ENCODE measurements around the gene MSANTD1.

The MSANTD1 gene

DNA sequence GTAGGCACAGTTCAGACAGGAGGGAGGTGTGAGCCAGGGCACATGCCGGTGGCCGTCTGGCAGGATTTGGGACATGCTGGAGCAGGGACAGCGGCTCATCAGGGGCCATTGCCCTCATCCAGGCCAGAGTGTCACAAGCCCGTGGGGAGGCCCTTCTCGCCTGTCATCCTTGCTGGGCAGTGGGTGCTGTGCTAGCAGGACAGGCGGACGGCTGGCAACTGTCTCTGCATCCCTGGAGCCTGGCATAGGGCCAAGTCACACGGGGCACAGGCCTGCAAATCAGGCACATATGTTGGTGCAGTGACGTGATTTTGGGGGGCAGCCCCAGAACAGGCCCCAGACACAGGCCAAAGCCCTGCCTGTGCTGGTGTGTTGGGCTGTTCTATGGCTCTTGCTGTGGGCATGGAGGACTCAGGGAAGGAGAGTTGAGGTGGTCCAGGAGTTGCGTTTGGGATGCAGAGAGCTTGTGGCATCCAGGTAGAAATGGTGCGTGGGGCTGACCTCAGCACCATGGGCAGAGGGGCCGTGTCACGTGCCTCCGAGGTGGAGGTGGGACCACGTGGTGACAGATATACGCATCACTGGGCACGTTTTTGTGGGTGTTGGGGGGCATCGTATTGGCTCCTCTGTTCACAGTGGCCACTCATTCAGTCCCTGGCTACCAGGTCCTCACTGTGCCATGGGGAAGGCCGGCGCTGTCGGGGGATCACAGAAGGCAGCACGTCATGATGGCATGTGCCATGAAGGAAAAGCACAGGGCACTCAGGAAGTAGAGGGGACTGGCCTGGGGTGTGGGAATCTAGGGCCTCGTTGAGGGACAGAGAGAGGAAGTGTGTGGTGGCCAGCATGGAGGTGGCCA lies 14.6 kb upstream of the MSANTD1 start:
- DNase-seq, result no peak

DNA sequence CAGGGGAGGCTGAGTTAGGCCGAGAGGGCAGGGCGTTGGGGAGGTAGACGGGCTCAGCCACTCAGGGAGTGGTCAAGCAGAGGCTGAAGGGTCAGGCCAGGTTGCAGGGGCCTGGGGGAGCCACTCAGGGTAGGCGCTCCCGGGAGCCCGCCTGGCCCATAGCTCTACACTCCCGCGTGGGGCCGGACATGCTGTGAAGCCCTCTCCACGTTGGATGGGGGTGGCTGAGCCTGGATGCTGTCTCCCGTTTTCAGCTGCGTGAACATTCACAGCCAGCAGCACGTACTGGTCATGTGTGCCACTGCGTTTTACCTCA lies 14.0 kb upstream of the MSANTD1 start:
- DNase-seq, result no peak

DNA sequence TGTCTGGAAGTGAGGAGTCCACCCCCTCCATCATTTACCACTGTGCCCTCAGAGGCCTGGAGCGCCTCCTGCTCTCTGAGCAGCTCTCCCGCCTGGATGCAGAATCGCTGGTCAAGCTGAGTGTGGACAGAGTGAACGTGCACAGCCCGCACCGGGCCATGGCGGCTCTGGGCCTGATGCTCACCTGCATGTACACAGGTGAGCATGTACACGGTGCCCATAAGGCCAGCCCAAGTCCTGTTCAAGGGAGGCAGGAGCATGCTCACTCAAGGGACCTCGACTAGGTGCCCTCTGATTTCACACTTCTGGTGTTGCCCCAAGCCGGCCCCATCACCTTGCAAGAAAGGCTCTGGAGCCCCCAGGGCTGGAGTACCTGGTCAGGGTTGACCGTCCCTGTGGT lies 13.4 kb upstream of the MSANTD1 start:
- no peak for DNase-seq

DNA sequence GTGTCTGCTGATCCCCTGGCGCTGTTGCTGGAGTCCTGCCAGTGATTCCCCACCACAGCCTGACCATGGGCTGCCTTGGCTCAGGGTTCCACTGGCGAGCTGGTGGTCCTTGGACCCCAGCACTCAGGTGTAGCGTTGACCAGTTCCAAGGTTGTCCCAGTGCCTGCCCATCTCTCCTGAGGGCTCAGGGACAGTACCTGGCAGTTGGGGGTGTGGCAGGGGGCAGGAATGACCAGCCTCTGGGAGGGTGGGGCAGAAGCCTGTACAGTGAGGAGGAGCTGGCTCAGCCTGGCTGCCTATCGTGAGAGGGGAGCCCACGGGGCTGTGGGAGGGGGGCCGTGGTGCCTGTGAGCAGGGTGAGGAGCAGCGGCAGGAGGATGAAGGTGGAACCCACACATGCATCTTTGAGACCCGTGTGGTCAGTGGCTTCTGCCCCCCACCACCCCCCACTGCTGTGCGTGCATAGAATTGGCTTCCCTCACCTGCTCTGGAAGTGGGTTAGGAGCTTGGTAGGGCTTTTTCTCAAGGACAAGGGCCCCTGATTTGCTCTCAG lies 12.6 kb upstream of the MSANTD1 start:
- no peak for DNase-seq

DNA sequence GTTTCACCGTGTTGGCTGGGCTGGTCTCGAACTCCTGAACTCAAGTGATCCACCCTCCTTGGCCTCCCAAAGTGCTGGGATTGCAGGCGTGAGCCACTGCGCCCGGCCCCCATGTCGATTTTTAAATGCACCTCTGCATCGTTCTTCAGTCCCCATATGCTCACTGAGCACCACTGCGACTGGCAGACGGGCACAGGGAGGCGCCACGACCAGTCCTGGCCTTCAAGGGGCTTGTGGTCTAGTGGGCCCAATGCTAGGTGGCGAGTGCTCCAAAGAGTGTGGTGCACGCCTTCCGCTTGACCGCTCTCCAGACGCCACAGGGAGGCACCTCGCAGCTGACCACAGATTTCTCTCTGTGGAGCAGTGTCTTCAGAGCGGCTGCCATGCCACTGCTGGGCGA lies 11.7 kb upstream of the MSANTD1 start:
- no peak for DNase-seq

DNA sequence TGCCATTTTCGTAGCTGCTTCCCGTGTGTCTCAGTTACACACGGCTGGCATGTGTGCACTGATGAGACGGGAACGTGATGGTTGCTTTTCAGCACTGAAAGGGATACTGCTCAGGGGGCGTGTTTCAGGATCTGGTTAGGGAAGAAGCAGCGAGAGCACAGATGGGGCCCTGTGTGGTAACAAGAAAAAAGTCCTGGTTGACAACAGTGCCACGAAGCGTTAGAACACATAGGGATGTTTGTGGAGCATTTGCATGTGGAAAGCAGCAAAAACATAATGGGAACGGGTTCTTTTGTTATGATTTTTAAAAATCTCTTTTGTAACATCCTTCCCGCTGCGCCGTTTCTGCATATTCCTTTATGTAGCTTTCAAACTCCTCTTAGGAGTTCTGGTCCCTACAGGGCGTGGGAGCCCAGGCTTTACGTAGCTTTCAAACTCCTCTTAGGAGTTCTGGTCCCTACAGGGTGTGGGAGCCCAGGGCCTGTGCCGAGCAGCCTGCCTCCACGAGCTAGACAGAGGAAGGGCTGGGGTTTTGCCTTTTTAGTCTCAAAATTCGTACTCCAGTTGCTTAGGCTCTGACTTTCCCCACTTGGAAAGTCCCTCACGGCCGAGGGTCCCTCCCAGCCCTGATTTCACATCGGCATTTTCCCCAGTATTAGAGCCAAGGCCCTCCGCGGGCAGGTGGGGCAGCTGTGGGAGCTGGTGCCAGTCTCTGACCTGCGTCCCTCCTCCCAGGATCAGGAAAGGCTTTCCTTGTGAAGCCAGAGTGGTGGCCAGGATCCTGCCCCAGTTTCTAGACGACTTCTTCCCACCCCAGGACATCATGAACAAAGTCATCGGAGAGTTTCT lies 11.0 kb upstream of the MSANTD1 start:
- DNase-seq, result no peak

DNA sequence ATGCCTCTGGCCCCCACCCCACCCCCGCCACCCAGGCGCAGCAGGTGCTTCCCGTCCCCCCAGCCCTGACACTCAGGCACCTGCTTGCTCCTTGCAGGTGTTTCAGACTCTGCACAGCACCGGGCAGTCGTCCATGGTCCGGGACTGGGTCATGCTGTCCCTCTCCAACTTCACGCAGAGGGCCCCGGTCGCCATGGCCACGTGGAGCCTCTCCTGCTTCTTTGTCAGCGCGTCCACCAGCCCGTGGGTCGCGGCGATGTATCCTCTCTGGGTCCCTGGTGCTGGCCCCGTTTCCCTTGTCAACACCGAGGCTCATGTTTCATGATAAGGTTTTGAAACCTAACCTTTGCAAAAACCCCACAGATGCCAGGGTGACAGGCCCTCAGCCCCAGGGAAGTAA lies 10.2 kb upstream of the MSANTD1 start:
- no peak for DNase-seq

DNA sequence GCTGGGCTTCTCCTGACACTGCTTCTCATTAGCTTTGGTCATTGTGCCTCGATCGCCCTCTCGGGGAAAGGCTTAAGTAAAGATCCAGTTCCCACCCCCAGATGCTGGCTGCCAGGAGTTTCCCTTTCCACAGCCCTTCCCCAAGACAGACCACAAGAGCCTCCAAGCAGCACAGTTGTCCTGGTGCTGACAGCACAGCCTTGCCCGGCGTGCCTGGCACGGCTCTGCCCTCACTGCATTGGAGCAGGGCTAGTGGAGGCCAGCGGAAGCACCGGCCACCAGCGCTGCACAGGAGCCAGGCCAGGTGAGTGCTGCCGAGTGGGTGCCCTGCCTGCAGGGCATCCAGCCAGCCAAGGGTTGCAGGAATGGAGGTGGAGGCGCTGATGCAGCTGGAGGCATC lies 9.7 kb upstream of the MSANTD1 start:
- DNase-seq, result no peak

DNA sequence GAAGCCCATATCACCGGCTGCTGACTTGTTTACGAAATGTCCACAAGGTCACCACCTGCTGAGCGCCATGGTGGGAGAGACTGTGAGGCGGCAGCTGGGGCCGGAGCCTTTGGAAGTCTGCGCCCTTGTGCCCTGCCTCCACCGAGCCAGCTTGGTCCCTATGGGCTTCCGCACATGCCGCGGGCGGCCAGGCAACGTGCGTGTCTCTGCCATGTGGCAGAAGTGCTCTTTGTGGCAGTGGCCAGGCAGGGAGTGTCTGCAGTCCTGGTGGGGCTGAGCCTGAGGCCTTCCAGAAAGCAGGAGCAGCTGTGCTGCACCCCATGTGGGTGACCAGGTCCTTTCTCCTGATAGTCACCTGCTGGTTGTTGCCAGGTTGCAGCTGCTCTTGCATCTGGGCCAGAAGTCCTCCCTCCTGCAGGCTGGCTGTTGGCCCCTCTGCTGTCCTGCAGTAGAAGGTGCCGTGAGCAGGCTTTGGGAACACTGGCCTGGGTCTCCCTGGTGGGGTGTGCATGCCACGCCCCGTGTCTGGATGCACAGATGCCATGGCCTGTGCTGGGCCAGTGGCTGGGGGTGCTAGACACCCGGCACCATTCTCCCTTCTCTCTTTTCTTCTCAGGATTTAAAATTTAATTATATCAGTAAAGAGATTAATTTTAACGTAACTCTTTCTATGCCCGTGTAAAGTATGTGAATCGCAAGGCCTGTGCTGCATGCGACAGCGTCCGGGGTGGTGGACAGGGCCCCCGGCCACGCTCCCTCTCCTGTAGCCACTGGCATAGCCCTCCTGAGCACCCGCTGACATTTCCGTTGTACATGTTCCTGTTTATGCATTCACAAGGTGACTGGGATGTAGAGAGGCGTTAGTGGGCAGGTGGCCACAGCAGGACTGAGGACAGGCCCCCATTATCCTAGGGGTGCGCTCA lies 8.7 kb upstream of the MSANTD1 start:
- DNase-seq, result no peak

DNA sequence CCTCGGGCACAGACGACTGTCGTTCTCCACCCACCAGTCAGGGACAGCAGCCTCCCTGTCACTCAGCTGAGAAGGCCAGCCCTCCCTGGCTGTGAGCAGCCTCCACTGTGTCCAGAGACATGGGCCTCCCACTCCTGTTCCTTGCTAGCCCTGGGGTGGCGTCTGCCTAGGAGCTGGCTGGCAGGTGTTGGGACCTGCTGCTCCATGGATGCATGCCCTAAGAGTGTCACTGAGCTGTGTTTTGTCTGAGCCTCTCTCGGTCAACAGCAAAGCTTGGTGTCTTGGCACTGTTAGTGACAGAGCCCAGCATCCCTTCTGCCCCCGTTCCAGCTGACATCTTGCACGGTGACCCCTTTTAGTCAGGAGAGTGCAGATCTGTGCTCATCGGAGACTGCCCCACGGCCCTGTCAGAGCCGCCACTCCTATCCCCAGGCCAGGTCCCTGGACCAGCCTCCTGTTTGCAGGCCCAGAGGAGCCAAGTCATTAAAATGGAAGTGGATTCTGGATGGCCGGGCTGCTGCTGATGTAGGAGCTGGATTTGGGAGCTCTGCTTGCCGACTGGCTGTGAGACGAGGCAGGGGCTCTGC lies 7.9 kb upstream of the MSANTD1 start:
- no peak for DNase-seq

DNA sequence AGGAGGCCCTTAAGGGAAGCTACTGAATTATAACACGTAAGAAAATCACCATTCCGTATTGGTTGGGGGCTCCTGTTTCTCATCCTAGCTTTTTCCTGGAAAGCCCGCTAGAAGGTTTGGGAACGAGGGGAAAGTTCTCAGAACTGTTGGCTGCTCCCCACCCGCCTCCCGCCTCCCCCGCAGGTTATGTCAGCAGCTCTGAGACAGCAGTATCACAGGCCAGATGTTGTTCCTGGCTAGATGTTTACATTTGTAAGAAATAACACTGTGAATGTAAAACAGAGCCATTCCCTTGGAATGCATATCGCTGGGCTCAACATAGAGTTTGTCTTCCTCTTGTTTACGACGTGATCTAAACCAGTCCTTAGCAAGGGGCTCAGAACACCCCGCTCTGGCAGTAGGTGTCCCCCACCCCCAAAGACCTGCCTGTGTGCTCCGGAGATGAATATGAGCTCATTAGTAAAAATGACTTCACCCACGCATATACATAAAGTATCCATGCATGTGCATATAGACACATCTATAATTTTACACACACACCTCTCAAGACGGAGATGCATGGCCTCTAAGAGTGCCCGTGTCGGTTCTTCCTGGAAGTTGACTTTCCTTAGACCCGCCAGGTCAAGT lies 6.9 kb upstream of the MSANTD1 start:
- no peak for DNase-seq

DNA sequence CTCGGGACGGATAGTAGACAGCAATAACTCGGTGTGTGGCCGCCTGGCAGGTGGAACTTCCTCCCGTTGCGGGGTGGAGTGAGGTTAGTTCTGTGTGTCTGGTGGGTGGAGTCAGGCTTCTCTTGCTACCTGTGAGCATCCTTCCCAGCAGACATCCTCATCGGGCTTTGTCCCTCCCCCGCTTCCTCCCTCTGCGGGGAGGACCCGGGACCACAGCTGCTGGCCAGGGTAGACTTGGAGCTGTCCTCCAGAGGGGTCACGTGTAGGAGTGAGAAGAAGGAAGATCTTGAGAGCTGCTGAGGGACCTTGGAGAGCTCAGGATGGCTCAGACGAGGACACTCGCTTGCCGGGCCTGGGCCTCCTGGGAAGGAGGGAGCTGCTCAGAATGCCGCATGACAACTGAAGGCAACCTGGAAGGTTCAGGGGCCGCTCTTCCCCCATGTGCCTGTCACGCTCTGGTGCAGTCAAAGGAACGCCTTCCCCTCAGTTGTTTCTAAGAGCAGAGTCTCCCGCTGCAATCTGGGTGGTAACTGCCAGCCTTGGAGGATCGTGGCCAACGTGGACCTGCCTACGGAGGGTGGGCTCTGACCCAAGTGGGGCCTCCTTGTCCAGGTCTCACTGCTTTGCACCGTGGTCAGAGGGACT lies 5.7 kb upstream of the MSANTD1 start:
- DNase-seq, result no peak

DNA sequence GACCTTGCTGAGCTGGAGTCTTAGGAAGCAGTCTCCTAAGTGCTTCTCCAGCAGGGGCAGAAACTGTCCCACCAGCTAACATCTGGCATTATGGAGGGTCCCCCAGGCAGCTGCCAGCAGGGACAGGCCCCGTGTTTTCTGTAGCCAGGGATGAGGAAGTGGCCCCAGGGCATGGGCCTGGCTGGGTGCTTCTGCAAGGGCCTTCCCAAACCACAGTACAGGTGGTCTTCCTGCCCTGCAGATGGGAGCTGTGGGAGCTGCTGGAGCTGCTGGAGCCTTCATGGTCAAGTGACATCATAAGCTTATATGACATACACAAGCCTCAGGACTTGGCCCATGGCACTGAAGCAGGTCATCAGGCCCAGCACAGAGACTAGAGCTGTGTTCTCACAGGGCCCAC lies 5.0 kb upstream of the MSANTD1 start:
- DNase-seq, result no peak

DNA sequence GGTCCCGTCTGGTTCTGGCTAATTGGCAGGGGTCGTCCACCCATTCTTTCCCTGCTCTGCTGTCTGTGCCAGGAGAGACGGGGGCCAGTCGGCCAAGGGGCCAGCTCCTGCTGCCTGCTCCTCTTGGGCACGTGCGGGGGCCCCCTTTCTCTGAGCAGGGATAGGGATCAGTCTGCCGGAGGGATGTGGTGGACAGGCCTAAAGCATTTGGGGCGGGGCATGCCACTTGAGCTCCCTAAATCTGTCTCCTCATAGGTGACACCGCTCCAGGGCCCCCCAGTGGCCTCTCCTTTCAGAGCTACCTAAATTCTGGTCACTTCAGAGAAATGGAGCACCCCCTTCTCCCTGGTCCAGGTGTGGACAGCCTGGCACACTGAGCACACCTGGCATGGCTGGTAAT lies 4.2 kb upstream of the MSANTD1 start:
- DNase-seq, result no peak

DNA sequence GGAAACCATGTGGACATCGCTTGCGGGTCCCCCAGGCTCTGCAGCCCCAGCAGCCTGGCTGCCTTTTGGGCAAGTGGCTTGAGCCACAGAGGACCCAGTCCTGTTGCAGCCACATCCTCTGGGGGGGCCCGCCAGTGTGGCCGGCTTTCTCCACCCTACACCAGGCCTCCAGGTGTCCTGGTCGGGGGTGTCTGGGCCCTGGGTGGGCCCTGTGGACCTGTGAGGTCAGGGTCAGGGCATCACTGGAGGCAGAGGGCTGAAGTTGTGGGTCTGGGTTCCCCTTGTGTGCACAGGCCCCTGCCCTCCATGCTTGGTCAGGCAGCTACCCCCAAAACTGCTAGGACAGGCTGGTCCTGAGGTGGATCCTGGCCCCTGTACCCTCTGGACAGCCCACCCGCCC lies 3.3 kb upstream of the MSANTD1 start:
- no peak for DNase-seq

DNA sequence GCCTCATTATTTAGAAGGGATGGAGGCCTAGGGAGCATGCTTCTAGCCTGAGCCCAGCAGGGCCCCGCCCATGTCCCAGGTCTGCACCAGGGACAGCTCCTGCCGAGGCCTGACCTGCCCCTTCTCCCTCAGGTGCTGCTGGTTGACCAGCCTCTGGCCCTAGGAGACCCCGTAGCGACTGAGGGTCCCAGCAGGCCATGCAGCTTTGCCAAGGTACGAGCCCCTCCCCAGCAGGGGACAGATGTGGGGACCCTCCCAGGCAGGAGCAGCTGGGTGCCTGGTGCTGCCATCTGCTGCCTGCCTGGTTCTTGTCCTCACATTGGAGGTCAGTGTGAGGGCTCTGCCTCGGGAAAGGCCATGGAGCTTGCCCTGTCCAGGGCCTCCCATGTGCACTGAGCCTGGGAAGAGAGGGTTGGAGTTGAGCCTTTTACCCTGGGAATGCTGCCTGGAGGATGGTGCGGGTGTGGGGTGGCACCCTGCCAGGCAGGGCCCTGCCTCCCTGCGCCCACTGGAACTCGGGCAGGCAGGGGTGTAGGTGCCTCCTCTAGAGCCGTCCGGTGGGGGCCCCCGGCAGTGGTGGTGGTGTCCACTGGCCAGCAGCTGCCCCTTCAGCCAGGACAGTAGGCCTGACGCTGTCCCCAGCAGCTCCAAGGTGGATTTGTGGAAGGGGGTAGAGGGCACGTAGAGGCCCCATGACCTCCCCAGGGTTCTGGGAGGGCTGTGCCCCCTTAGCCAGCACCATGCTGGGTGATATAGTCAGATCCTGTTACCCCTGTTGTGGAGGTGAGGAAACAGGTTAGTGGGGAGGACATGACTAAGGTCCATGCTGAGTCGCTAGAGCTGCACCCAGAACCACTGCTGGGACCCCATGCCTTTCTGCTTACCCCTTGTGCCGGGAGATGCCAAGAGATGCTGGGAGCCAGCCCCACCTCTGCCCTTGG lies 2.2 kb upstream of the MSANTD1 start:
- DNase-seq, result peak; percentile 19

DNA sequence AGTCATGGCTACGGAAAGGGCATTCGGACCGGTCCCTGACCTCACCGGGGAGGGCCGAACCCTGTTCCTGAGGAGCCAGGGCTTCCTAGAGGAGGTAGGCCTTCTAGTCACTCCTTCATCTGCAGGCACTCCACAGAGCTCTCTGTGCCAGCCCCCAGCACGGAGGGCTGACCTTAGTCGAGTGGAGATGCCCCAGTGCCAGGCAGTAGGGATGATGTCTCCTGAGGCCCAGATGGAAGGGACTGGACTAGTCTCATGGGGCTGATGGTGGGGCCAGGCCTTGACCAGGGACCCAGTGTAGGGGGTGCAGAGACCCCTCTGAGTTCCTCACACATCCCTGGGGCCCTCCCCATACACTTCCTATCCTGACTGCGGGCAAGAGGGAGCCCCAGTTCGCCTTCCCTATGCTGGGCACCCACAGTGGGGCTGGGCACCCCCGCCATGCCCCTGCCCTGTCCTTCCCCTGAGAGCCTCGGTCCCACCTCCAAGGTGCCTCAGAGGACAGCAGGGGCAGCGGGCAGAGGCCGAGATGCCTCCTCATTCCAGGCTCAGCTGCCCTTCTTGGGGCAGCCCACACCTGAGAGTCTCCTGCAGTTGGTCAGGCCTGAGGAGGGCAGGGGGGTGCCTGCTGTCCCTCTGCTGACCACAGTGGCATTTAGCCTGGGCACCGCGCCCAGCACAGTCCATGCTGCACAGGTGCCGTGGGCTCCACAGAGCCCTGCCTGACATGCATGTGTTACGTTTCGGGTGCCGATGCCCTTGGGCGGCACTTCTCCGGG lies 1.4 kb upstream of the MSANTD1 start:
- no peak for DNase-seq

DNA sequence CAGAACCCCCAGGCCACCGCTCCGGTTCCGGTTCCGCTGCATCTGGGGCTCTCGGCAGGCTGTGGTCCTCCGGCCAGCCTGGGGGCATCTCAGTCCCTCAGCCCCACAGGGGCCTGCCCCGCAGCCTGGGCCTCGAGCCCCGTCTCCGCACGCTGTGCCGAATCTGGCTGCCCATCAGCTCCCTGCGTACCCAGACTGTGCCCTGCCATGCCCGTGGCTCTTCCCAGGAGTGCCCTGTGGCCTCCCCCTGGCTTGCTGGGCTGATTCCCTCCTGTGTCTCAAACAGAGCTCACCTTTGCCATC lies 830 bp upstream of the MSANTD1 start:
- DNase-seq, result no peak

DNA sequence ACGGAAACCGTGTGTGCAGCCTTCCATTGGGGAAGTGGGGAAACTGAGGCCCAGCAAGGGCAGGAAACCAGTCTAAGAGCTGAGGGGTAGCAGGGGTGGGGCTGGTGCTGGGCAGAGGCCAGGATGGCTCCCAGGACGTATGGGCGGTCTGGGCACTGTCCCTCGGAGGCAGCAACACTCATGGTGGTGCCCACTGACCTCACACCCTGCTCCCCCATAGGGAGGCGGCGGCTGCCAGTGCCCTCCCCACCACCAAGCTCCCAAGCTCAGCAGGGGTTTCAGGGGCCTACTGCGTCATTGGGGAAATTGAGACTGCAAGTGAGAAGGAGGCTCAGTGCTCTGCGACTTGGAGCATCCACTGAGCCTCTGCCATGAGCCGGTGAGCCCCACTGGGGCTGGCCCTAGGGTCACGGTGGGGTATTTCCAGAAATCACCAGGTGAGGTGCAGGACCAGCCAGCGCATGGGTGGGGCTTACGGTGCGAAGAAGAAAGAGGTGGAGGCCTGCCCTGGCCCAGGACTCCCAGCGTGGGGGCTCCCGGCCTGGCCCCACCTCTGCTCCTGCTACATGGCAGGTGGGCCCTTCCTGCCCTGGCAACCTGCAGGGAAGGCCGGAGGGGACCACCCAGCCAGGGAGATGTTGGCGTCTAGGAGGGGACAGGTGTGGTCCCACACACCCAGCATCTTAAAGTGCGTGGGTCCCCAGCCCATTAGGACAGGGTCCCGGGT lies 915 bp downstream of the MSANTD1 start:
- DNase-seq, result no peak
